Heart right ventricle (tissue), 16 donors: ENCODE measurements around the gene ZNF385D. TPM values are rescaled to one million over a fixed set of nuclear protein-coding genes. Genes with fewer than 3 reads are reported as not detected.
A peak's percentile ranks its signal among the peaks of the same experiment; 100 is the strongest.

ENCODE experiments used
- ATAC-seq, 8 donors: fragments of 200-7000 bp; cut with Tn5 transposase; one replicate each; pipeline ENCODE4 v1.9.1; 2020; ENCODE audit warnings: mild to moderate bottlenecking in 8 of 8, moderate library complexity in 8 of 8, moderate number of reproducible peaks in 1 of 8
- DNase-seq, 2 donors: peaks; one replicate each; pipeline ENCODE4 v3.0.0-alpha.2; 2020
- H3K27ac ChIP-seq, 10 donors: fragments of 200-600 bp; sonication (generic) in 2 of 10; one replicate each; pipeline versions ENCODE4 v1.5.0 to v1.8.0; 2020 to 2022; ENCODE audit warnings: mild to moderate bottlenecking in 3 of 10
- H3K27me3 ChIP-seq, 7 donors: fragments of 200-600 bp; one replicate each; pipeline ENCODE4 v1.8.0; 2021 to 2022; ENCODE audit warnings: mild to moderate bottlenecking in 2 of 7
- H3K36me3 ChIP-seq, 9 donors: fragments of 200-600 bp; sonication (generic) in 1 of 9; one replicate each; pipeline versions ENCODE4 v1.5.0 to v1.8.0; 2020 to 2022; ENCODE audit warnings: mild to moderate bottlenecking in 2 of 9
- H3K4me1 ChIP-seq, 9 donors: fragments of 200-600 bp; sonication (generic) in 1 of 9; one replicate each; pipeline versions ENCODE4 v1.5.0 to v1.8.0; 2020 to 2022; ENCODE audit warnings: mild to moderate bottlenecking in 4 of 9
- H3K4me3 ChIP-seq, 10 donors: fragments of 200-600 bp; sonication (generic) in 2 of 10; one replicate each; pipeline versions ENCODE4 v1.5.0 to v1.8.0; 2020 to 2022; ENCODE audit warnings: mild to moderate bottlenecking in 7 of 10, moderate library complexity in 2 of 10
- H3K9me3 ChIP-seq, 11 donors: fragments of 200-600 bp in 10 of 11; sonication (generic) in 2 of 11; one replicate each; pipeline versions ENCODE4 v1.5.0 to v1.8.0; 2013 to 2022; ENCODE audit warnings: mild to moderate bottlenecking in 2 of 11, control low read depth in 1 of 11, moderate library complexity in 1 of 11
- CTCF ChIP-seq, 9 donors: fragments of 200-600 bp; sonication (generic) in 2 of 9; IDR thresholded peaks; one replicate each; pipeline versions ENCODE4 v1.5.0 to v1.8.0; 2021 to 2022; ENCODE audit warnings: antibody characterized with exemption in 9 of 9, mild to moderate bottlenecking in 5 of 9, moderate library complexity in 1 of 9
- WGBS, 2 donors: extraction: QIAGEN DNeasy Blood & Tissue Kit; methylation state at CpG; one replicate each; pipeline ENCODE4 v1.1.7; 2013; ENCODE audit warnings: inconsistent platforms in 1 of 2; 5-methylcytosine and 5-hydroxymethylcytosine counted together
- intact Hi-C, 10 donors: fragments of 100-400 bp; cut with DNase I; formaldehyde crosslinking; loops; one replicate each; pipeline versions ENCODE4 v1.11.1 to v1.14.2; 2022
- polyA plus RNA-seq, 2 donors: library from polyadenylated mRNA; stranded (reverse); fragments of 200-250 nt; gene quantifications; one replicate each; pipeline ENCODE4 v1.2.3, GENCODE V29; 2013
- total RNA-seq, 10 donors: library from RNA; stranded (reverse); fragmentation: NEBNext Ultra II Directional in 3 of 10; extraction: Animal tissue kit (Norgen Biotek cat#: 25700) in 3 of 10; gene quantifications; one replicate each; pipeline versions ENCODE4 v1.2.1 to v1.2.4, GENCODE V29; 2021 to 2023
- donor health status: Arrhythmogenic right ventricular cardiomyopathy.
- donor health status: ischemic (EF 13 %, LVEDD 7.1; RV severe dilation, severe dysfunction).
- donor health status: healthy with polysubstance abuse.
- donor health status: DM: no; HTN: yes; CAD: no.
- donor health status: DM: no; HTN: no; CAD: no.
- donor health status: ischemic (EF 25% LVEDD 6.9; RV normal size, moderate dysfunction).
- donor health status: ischemic (EF 25% LVEDD 5.7; RV mildly dilated, moderate dysfunction).
- donor health status: healthy.
- donor health status: DM: yes; HTN: yes; CAD: no.
- donor health status: Ischemic cardiomyopathy.
- donor health status: ischemic (EF 35%, LVEDD 5.7; RV mildly dilated, moderate dysfunction).
- donor health status: nonischemic (EF 11% LVEDD 7.7; RV severe dilation, severe dysfunction).
- donor health status: DM: yes; HTN: yes; CAD: no.
- donor health status: PGD.
- donor health status: ischemic (EF 29% LVEDD 5.4; RV normal size, mild dysfunction).
- donor health status: nonischemic (EF 23%, LVEDD 6.1; RV moderate dilation, normal function).

Gene ZNF385D
- total and polyA plus RNA-seq, 12 donors, result 3.0 to 24.9 (median 7.2) TPM

GRCh38 chr3:21641959-21642358, 109.1 kb downstream of the ZNF385D start:
- no peaks in the 10 kb centered on the region for H3K27me3 ChIP-seq
- intact Hi-C loops, result no loop called here
- H3K4me1 ChIP-seq, result peaks cover 4 to 42% (median 31%) of the 10 kb centered on the region in 9 donors
- no peaks in the 10 kb centered on the region for H3K36me3 ChIP-seq
- DNase-seq, result no peak
- no peak for ATAC-seq
- WGBS, 2 donors, result 82 to 87% methylated on average over 4 of the region's 4 CpGs
- H3K4me3 ChIP-seq, result no peak overlapping the region
- no peak for TF ChIP-seq CTCF (IDR thresholded peaks at IDR 0.05)
- no peak overlapping the region for H3K27ac ChIP-seq
- H3K9me3 ChIP-seq, result peaks cover 0 to 8% (median 0%) of the 10 kb centered on the region in 11 donors

GRCh38 chr3:21638488-21638887, 112.5 kb downstream of the ZNF385D start:
- DNase-seq (no peak), ATAC-seq (no peak)
- Histone ChIP-seq H3K27me3 (no peaks in the 10 kb centered on the region), H3K4me1 (peaks cover 0 to 8% (median 2%) of the 10 kb centered on the region in 9 donors), H3K27ac (no peak overlapping the region), H3K4me3 (no peak overlapping the region), H3K36me3 (no peaks in the 10 kb centered on the region), H3K9me3 (peaks cover 0 to 8% (median 0%) of the 10 kb centered on the region in 11 donors)
- WGBS, 2 donors, result 85 to 86% methylated on average over 2 of the region's 2 CpGs
- TF ChIP-seq CTCF (IDR thresholded peaks at IDR 0.05), result no peak
- intact Hi-C loops, result no loop called here

GRCh38 chr3:21634112-21634511, 116.9 kb downstream of the ZNF385D start:
- no peak overlapping the region for H3K27ac ChIP-seq
- H3K36me3 ChIP-seq, result no peaks in the 10 kb centered on the region
- TF ChIP-seq CTCF (IDR thresholded peaks at IDR 0.05), result no peak
- no peak for DNase-seq
- H3K4me3 ChIP-seq, result no peak overlapping the region
- intact Hi-C loops, result no loop called here
- ATAC-seq, result no peak
- H3K9me3 ChIP-seq, result peaks cover 0 to 7% (median 0%) of the 10 kb centered on the region in 11 donors
- WGBS, 2 donors, result 58 to 67% methylated on average over 1 of the region's 1 CpG
- no peaks in the 10 kb centered on the region for H3K27me3 ChIP-seq
- H3K4me1 ChIP-seq, result no peaks in the 10 kb centered on the region

GRCh38 chr3:21624524-21624923, 126.5 kb downstream of the ZNF385D start:
- Histone ChIP-seq H3K27me3 (no peaks in the 10 kb centered on the region), H3K9me3 (no peaks in the 10 kb centered on the region), H3K4me1 (peaks cover 0 to 46% (median 18%) of the 10 kb centered on the region in 9 donors), H3K36me3 (no peaks in the 10 kb centered on the region), H3K27ac (peak overlapping the region in 3 of 10 donors; percentile 33 to 43 (median 37)), H3K4me3 (no peak overlapping the region)
- DNase-seq, result peak in 1 of 2 donors; percentile 9
- 59 to 60% methylated on average over 4 of the region's 4 CpGs for WGBS, 2 donors
- no peak for TF ChIP-seq CTCF (IDR thresholded peaks at IDR 0.05)
- ATAC-seq, result peak in 4 of 8 donors; percentile 8 to 68 (median 49)
- intact Hi-C loops, result no loop called here
